Chondrocyte (in vitro differentiated cells): ENCODE data around the gene SEMA5A. TPM values are rescaled to one million over a fixed set of nuclear protein-coding genes. Genes with fewer than 3 reads are reported as not detected.

Experiments
- DNase-seq: peaks from one replicate; pipeline ENCODE4 v3.0.0; 2021; ENCODE audit warnings: mixed read lengths, low spot score
- H3K27ac Mint-ChIP-seq: one replicate; pipeline ENCODE4 v1.8.0; 2021; ENCODE audit warnings: mild to moderate bottlenecking, moderate library complexity, mixed read lengths; ENCODE audit not compliant: unreplicated experiment
- H3K27me3 Mint-ChIP-seq: 2 replicates; pipeline ENCODE4 v1.8.0; 2021; ENCODE audit warnings: low read depth, mixed read lengths
- H3K36me3 Mint-ChIP-seq: 2 replicates; pipeline ENCODE4 v1.8.0; 2021; ENCODE audit warnings: low read depth, mixed read lengths
- H3K4me1 Mint-ChIP-seq: 2 replicates; pipeline ENCODE4 v1.8.0; 2021; ENCODE audit warnings: low read depth, mild to moderate bottlenecking, mixed read lengths
- H3K4me3 Mint-ChIP-seq: one replicate; pipeline ENCODE4 v1.8.0; 2021; ENCODE audit warnings: mild to moderate bottlenecking, moderate library complexity, mixed read lengths; ENCODE audit not compliant: unreplicated experiment
- H3K9me3 Mint-ChIP-seq: 2 replicates; pipeline ENCODE4 v1.8.0; 2021; ENCODE audit warnings: low read depth, mixed read lengths
- total RNA-seq: library from RNA; stranded (reverse); gene quantifications from 3 replicates; pipeline ENCODE4 v1.2.1, GENCODE V29; 2021
- TF ChIP-seq, protein P1 (sequence below): fragments of 200-600 bp; sonication (generic); IDR thresholded peaks from 2 replicates; pipeline ENCODE4 v1.5.0; 2021; ENCODE audit warnings: antibody characterized with exemption, mild to moderate bottlenecking, moderate library complexity

The SEMA5A gene
- total RNA-seq, 1 donor from 2014 or later = 249 TPM

DNA sequence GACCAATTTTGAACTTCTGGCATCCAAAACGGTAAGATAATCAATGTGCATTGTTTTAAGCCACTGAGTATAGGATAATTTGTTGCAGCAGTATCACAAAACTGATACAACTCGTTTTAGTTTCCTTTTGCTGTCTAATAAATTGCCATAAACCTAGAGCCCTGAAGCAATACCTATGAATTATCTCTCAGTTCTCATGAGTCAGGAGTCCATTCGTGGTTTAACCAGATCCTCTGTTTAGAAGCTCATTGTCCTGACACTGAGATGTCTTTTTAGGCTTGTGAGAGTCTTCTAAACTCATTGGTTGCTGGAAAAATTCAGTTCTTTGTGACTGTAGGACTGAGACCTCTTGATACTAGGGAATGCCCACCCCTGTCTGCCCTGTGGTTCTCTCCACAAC lies 262.9 kb downstream of the SEMA5A start:
- DNase-seq = no peak
- peaks cover 5% of the 10 kb centered on the region for H3K36me3 Mint-ChIP-seq

GRCh38 chr5:9282211-9282610 lies 263.7 kb downstream of the SEMA5A start:
- TF ChIP-seq, protein P1, sequence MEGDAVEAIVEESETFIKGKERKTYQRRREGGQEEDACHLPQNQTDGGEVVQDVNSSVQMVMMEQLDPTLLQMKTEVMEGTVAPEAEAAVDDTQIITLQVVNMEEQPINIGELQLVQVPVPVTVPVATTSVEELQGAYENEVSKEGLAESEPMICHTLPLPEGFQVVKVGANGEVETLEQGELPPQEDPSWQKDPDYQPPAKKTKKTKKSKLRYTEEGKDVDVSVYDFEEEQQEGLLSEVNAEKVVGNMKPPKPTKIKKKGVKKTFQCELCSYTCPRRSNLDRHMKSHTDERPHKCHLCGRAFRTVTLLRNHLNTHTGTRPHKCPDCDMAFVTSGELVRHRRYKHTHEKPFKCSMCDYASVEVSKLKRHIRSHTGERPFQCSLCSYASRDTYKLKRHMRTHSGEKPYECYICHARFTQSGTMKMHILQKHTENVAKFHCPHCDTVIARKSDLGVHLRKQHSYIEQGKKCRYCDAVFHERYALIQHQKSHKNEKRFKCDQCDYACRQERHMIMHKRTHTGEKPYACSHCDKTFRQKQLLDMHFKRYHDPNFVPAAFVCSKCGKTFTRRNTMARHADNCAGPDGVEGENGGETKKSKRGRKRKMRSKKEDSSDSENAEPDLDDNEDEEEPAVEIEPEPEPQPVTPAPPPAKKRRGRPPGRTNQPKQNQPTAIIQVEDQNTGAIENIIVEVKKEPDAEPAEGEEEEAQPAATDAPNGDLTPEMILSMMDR = no peak
- H3K9me3 Mint-ChIP-seq = no peaks in the 10 kb centered on the region
- no peak for DNase-seq
- H3K4me3 Mint-ChIP-seq = no peak overlapping the region
- no peak overlapping the region for H3K27ac Mint-ChIP-seq
- peaks cover 6% of the 10 kb centered on the region for H3K36me3 Mint-ChIP-seq
- peaks cover 36% of the 10 kb centered on the region for H3K4me1 Mint-ChIP-seq
- no peaks in the 10 kb centered on the region for H3K27me3 Mint-ChIP-seq

More for the DNA sequence above, 262.9 kb downstream of the SEMA5A start:
- TF ChIP-seq, protein P1 = no peak
- Mint-ChIP-seq H3K4me1 (peaks cover 39% of the 10 kb centered on the region), H3K4me3 (no peak overlapping the region), H3K27ac (no peak overlapping the region), H3K9me3 (no peaks in the 10 kb centered on the region), H3K27me3 (no peaks in the 10 kb centered on the region)

DNA sequence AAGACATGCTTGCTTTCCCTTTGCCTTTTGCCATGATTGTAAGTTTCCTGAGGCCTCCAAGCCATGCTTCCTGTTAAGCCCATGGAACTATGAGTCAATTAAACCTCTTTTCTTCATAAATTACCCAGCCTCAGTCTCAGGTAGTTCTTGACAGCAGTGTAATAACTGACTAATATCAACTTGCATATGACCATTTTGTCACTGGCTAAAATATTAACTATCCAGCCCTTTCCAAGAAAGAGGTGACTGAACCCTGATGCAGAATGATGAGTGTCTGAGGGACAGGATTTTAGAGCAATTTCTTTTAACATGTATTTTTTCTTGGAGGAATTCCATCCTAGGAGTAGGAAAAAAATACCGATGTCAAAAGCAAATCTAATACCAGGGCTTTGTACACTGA lies 266.1 kb downstream of the SEMA5A start:
- no peaks in the 10 kb centered on the region for H3K9me3 Mint-ChIP-seq
- no peak for DNase-seq
- H3K27ac Mint-ChIP-seq = no peak overlapping the region
- H3K4me3 Mint-ChIP-seq = no peak overlapping the region
- TF ChIP-seq, protein P1 = no peak
- no peaks in the 10 kb centered on the region for H3K27me3 Mint-ChIP-seq
- peaks cover 8% of the 10 kb centered on the region for H3K36me3 Mint-ChIP-seq
- H3K4me1 Mint-ChIP-seq = peaks cover 18% of the 10 kb centered on the region

DNA sequence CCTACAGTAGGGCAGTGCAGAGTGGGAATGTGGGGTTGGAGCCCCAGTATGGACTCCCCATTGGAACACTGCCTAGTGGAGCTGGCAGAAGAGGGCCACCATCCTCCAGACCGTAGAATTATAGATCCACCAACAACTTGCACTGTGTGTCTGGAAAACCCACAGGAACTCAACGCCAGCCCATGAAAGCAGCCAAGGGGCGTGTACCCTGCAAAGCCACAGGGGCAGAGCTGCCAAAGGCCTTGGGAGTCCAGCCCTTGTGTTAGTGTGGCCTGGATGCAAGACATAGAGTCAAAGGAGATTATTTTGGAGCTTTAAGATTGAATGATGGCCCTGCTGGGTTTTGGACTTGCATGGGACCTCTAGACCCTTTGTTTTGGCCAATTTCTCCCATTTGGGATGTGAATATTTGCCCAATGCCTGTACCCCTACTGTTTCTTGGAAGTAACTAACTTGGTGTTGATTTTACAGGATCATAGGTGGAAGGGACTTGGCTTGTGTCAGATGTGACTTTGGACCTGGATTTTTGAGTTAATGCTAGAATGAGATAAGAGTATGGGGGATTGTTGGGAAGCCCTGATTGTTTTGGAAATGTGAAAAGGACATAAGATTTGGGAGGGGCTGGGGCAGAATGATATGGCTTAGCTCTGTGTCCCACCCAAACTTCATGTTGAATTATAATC lies 266.8 kb downstream of the SEMA5A start:
- Mint-ChIP-seq H3K27ac (no peak overlapping the region), H3K9me3 (no peaks in the 10 kb centered on the region), H3K27me3 (no peaks in the 10 kb centered on the region), H3K4me1 (peaks cover 11% of the 10 kb centered on the region), H3K36me3 (peaks cover 8% of the 10 kb centered on the region), H3K4me3 (no peak overlapping the region)
- TF ChIP-seq, protein P1 = no peak
- DNase-seq = no peak

DNA sequence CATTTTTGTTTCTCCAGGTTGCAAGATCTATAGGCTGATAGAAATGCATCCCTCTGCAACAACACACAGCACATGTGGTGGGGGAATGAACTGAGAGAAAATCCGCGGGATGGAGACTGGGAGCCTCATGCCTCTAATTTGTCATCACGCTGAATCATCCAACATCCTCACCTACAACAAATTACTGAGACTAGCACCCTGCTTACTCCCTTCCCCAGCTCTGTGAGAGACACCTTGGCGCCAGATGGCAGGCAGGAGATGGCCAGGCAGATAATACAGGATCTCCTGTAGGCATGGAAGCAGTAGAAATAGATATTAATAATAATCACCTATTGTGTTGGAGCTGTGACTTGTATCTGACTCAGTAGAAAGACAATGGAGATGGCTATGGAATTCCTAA lies 276.9 kb downstream of the SEMA5A start:
- no peak for DNase-seq
- Mint-ChIP-seq H3K27ac (no peak overlapping the region), H3K4me3 (no peak overlapping the region), H3K36me3 (peaks cover 8% of the 10 kb centered on the region), H3K27me3 (no peaks in the 10 kb centered on the region), H3K9me3 (peaks cover 7% of the 10 kb centered on the region), H3K4me1 (peaks cover 39% of the 10 kb centered on the region)
- TF ChIP-seq, protein P1 = no peak
